Measurements from ENCODE around the gene WDR86. TPM values are rescaled to one million over a fixed set of nuclear protein-coding genes. Genes with fewer than 3 reads are reported as not detected.

WDR86 gene
- total RNA-seq, 1 experiment from 2014 or later = 8.1 TPM

DNA sequence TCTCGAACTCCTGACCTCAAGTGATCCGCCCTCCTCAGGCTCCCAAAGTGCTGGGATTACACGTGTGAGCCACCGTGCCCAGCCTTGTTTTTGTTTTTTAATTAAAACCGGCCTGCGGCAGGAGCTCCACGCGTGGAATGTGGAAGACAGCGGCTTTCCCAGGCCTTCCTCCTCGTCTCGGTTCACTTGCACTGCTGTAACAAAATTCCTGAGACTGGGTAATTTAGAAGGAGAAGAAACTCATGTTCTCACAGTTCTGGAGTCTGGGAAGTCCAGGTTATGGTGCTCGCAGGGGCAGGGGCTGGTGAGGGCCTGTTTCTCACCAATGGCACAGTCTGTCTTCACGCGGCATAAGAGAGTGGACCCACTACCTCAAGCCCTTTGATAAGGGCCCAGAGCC lies 44.5 kb upstream of the WDR86 start:
- Histone ChIP-seq H3K9ac (ENCODE audit: extremely low read depth, insufficient read length, low read length) (no peak overlapping the region), H3K56ac (ENCODE audit: insufficient read length, low read depth, low read length) (no peak overlapping the region), H3K79me1 (ENCODE audit: insufficient read depth, low read depth, low read length, poor library complexity, severe bottlenecking) (no peaks in the 10 kb centered on the region), H3K9me3 (ENCODE audit: control insufficient read depth, low read depth, low read length) (no peaks in the 10 kb centered on the region), H3K27me3 (ENCODE audit: insufficient read depth, low read length) (no peaks in the 10 kb centered on the region), H3K4ac (ENCODE audit: low read depth, low read length) (no peak overlapping the region), H3K14ac (ENCODE audit: insufficient read depth, low read length) (no peak overlapping the region), H3K79me2 (ENCODE audit: insufficient read depth, low read length) (no peaks in the 10 kb centered on the region), H2AFZ (ENCODE audit: low read length) (no peak overlapping the region), H2BK5ac (ENCODE audit: insufficient read length, low read length) (no peak overlapping the region), H2BK12ac (ENCODE audit: insufficient read length, low read depth, low read length) (no peak overlapping the region), H4K8ac (replicated peaks; ENCODE audit: insufficient read length, low read depth, low read length) (no peak overlapping the region), H4K5ac (ENCODE audit: insufficient read length, low read depth, low read length) (no peak overlapping the region), H3T11ph (ENCODE audit: low read length) (no peak overlapping the region), H2AK5ac (ENCODE audit: insufficient read length, low read length) (no peak overlapping the region), H2BK120ac (ENCODE audit: low read depth, low read length, poor library complexity, severe bottlenecking) (no peak overlapping the region), H4K20me1 (ENCODE audit: control insufficient read depth, insufficient read depth, insufficient read length) (no peaks in the 10 kb centered on the region), H3K27ac (ENCODE audit: insufficient read length, low read depth, low read length) (no peak overlapping the region), H2BK20ac (ENCODE audit: low read depth, low read length, poor library complexity, severe bottlenecking) (no peak overlapping the region), H3K23ac (ENCODE audit: insufficient read length, low read depth, low read length) (no peak overlapping the region), H3K4me1 (ENCODE audit: insufficient read depth, low read length) (peaks cover 8% of the 10 kb centered on the region; the same call in 1 of the 2 replicates), H2BK15ac (ENCODE audit: low read depth, low read length) (no peak overlapping the region), H3K23me2 (ENCODE audit: insufficient read length, low read depth, low read length, poor library complexity, severe bottlenecking) (no peaks in the 10 kb centered on the region), H4K91ac (ENCODE audit: insufficient read length, low read depth, low read length) (no peak overlapping the region), H3K4me2 (ENCODE audit: insufficient read depth, insufficient read length, low read length) (no peak overlapping the region), H3K18ac (ENCODE audit: insufficient read length, low read depth, low read length) (no peak overlapping the region)
- Mint-ChIP-seq H3K36me3 (ENCODE audit: insufficient read depth in 1 of 3, low read depth in 3 of 3) (peaks cover 6 to 13% (median 8%) of the 10 kb centered on the region in 3 experiments), H3K4me1 (peaks cover 59% of the 10 kb centered on the region in 2 experiments), H3K27me3 (ENCODE audit: low read depth) (peaks cover 11% of the 10 kb centered on the region; the same call in 1 of the 2 replicates), H3K4me3 (no peak overlapping the region), H3K9me3 (peaks cover 12% of the 10 kb centered on the region in 2 experiments), H3K27ac (0 out of 7 replicates have a peak overlapping the region, but pooled peaks of 1 of the 3 experiments have one; percentile 8)
- TF ChIP-seq, protein P1, sequence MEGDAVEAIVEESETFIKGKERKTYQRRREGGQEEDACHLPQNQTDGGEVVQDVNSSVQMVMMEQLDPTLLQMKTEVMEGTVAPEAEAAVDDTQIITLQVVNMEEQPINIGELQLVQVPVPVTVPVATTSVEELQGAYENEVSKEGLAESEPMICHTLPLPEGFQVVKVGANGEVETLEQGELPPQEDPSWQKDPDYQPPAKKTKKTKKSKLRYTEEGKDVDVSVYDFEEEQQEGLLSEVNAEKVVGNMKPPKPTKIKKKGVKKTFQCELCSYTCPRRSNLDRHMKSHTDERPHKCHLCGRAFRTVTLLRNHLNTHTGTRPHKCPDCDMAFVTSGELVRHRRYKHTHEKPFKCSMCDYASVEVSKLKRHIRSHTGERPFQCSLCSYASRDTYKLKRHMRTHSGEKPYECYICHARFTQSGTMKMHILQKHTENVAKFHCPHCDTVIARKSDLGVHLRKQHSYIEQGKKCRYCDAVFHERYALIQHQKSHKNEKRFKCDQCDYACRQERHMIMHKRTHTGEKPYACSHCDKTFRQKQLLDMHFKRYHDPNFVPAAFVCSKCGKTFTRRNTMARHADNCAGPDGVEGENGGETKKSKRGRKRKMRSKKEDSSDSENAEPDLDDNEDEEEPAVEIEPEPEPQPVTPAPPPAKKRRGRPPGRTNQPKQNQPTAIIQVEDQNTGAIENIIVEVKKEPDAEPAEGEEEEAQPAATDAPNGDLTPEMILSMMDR (conservative IDR thresholded peaks at IDR 0.05) = no peak
- no CpG with 5 or more reads among the region's 14 CpGs for WGBS (ENCODE audit: extremely low coverage, insufficient read length, low lambda C conversion rate)
- DNase-seq = no peak
